GM18511 (cell line): Measurements from ENCODE around the gene CCNL1.
A peak's percentile ranks its signal among the peaks of the same experiment; 100 is the strongest.
"Not testable (repeated sequence)": the region's sequence is repeated elsewhere in the genome, so short reads cannot be mapped to it uniquely, and the experiment has no call there.

Experiments used
- ATAC-seq: cut with Tn5 transposase; IDR thresholded peaks from one replicate; pipeline ENCODE4 v1.9.1; 2021; ENCODE audit warnings: mild to moderate bottlenecking, moderate library complexity; ENCODE audit not compliant: unreplicated experiment

CCNL1 gene

GRCh38 chr3:157107037-157107436 is 52.9 kb downstream of the CCNL1 start:
- ATAC-seq, result no peak

DNA sequence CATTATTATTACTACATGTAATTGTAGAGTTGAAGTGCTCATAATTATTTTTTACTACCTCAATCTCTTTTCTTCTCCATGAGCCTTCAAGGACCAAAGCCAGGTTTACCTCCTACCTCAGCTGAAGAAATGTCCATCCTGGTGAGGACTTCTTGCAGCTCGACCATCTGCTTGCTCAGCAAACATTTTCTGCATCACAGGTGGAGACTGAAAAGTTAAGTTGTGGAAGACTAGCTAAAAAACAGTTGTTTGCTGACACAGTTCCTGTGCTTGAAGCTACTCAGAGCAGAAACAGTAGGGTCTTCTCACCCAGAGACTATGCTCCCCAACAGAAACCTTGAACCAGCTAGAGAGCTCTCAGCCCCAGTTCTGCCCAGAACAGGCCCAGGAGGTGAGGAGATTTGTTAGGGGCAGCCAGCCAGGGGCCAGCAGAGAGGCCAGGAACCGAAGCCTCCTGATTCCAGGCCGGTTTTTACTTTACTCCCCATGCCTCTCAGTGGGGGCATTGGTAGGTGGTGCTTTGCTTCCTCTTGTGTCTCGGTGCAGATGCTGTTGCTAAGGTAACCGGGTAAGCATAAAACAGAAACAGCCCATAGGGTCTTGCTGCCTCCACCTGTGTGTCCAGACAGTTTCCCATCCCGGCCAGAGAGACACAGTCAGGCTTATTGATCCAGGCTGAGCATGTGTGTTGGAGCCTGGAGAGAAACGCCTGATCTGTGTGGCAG is 54.9 kb downstream of the CCNL1 start:
- ATAC-seq, result peak; percentile 67

- ATAC-seq, result no peak
Measured at GRCh38 chr3:157104521-157104920, 55.4 kb downstream of the CCNL1 start.

DNA sequence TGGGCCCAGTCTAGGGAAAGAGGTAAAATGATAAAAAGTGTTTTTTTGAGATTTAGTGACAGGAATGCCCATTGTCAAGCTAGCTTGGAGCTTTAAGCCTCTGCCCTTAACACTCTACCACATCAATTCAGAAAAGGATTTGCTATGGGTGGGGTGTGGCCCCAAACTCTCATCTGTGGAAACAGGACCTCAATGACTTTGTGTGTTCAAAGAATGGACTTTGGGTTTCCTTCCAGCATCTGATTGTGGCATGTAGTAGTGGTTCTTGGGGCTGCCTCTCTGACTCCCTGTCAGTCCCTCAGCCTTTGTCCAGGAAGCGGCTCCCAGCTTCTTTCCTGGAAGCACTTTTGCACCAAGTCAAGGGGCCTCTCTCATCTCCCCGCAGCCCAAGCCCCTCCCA is 56.1 kb downstream of the CCNL1 start:
- peak; percentile 30 for ATAC-seq

- peak; percentile 90 for ATAC-seq
Measured at GRCh38 chr3:157103280-157103679, 56.7 kb downstream of the CCNL1 start.

GRCh38 chr3:157102595-157102994 is 57.4 kb downstream of the CCNL1 start:
- ATAC-seq, result not testable (repeated sequence)

DNA sequence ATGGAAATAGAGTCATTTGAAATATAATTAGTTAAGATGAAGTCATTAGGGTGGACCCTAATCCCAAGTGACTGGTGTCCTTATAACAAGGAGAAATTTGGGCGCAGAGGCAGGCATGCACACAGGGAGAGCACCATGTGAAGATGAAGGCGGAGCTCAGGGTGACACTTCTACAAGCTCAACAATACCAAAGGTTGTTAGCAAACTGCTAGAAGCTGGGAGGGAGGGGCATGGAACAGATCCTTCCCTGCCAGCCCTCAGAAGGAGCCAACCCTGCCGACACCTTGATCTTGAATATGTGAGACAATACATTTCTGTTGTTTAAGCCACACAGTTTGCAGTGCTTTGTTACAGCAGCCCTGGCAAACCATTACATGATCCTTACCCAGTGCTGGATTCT is 57.8 kb downstream of the CCNL1 start:
- no peak for ATAC-seq

GRCh38 chr3:157101486-157101885 is 58.5 kb downstream of the CCNL1 start:
- no peak for ATAC-seq

- ATAC-seq, result no peak
Measured at GRCh38 chr3:157100608-157101396, 59.1 kb downstream of the CCNL1 start.

GRCh38 chr3:157100096-157100477 is 59.9 kb downstream of the CCNL1 start:
- no peak for ATAC-seq

DNA sequence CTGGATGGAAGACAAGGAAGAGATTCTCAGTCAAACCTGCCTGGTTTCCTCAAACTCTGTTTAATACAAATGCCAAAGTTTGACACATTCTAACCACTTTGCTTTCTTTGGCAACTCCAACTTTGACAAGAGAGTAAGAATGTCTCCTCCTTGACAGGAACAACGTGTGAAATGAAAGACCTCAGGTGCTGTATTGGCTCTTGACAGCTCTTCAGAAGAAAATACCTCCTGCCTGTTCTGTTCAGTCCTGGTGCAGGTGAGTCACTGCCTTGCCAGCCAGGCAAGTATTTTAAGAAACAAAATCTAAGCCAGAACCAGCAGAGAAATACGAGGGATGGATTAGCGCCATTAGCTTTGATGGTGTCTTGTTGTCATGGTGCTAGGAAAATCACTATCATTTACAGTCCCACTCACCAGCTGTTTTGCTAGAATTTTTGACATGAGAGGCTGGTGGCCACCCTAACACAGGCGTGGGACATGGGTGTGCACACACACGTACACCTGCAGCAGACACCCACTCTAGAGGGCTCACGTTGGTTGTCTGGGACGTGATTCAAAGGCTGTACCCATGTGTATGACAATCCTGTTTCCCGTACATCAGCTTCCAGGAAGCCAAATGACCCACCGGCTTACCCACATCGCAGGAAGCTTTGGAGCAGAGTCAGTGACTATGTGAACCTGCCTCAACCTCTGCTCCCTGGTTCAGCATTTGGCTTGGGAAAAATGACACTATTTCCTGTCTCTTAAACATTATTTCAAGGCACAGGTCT is 60.4 kb downstream of the CCNL1 start:
- ATAC-seq, result no peak

DNA sequence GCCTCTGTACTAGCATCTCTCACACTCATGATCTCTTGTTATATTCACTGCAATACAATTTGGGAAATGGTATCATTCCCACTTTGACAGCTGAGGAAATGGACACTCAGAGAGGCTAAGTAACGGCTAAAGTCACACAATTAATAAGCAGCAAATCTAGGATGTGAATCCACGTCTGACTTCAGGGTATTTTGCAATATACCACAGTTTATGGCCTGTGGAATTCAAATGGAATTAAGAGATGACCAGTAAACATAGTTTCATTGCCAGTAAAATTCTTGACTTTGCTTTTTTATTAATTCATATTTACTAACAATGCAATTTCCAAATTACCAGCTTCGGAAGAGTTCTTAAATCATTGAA is 61.1 kb downstream of the CCNL1 start:
- no peak for ATAC-seq

GRCh38 chr3:157098121-157098822 is 61.7 kb downstream of the CCNL1 start:
- no peak for ATAC-seq
